H9 (cell line): ENCODE data around the gene MFSD11. TPM values are rescaled to one million over a fixed set of nuclear protein-coding genes. Genes with fewer than 3 reads are reported as not detected.

Experiments
- DNase-seq: peaks from one replicate; pipeline ENCODE4 v3.0.0-alpha.2; 2017
- H2AFZ ChIP-seq: one replicate; pipeline ENCODE4 v1.6.1; 2013; ENCODE audit warnings: mild to moderate bottlenecking, low read length, control low read depth, moderate library complexity
- H2AK5ac ChIP-seq: 2 replicates; pipeline ENCODE4 v1.6.1; 2013; ENCODE audit warnings: low read length, control low read depth, mixed read lengths; ENCODE audit not compliant: insufficient read length
- H2BK120ac ChIP-seq: one replicate; pipeline ENCODE4 v1.6.1; 2013; ENCODE audit warnings: low read depth, mild to moderate bottlenecking, low read length, control low read depth, inconsistent platforms; ENCODE audit not compliant: poor library complexity, severe bottlenecking
- H2BK12ac ChIP-seq: 2 replicates; pipeline ENCODE4 v1.6.1; 2013; ENCODE audit warnings: low read length, control low read depth, mixed read lengths, low read depth; ENCODE audit not compliant: insufficient read length
- H2BK15ac ChIP-seq: 2 replicates; pipeline ENCODE4 v1.6.1; 2013; ENCODE audit warnings: low read depth, low read length, control low read depth
- H2BK20ac ChIP-seq: one replicate; pipeline ENCODE4 v1.6.1; 2013; ENCODE audit warnings: low read depth, mild to moderate bottlenecking, low read length, control low read depth, inconsistent platforms; ENCODE audit not compliant: poor library complexity, severe bottlenecking
- H2BK5ac ChIP-seq: 2 replicates; pipeline ENCODE4 v1.6.1; 2013; ENCODE audit warnings: low read length, control low read depth, mixed read lengths; ENCODE audit not compliant: insufficient read length
- H3K14ac ChIP-seq: 2 replicates; pipeline ENCODE4 v1.6.1; 2013; ENCODE audit warnings: low read length, control low read depth; ENCODE audit not compliant: insufficient read depth
- H3K18ac ChIP-seq: 2 replicates; pipeline ENCODE4 v1.6.1; 2013; ENCODE audit warnings: low read depth, mild to moderate bottlenecking, mixed read lengths, low read length, control low read depth; ENCODE audit not compliant: insufficient read length
- H3K23ac ChIP-seq: 2 replicates; pipeline ENCODE4 v1.6.1; 2013; ENCODE audit warnings: low read length, control low read depth, mixed read lengths, low read depth; ENCODE audit not compliant: insufficient read length
- H3K23me2 ChIP-seq: 2 replicates; pipeline ENCODE4 v1.6.1; 2013; ENCODE audit warnings: low read depth, mild to moderate bottlenecking, mixed read lengths, low read length, control low read depth; ENCODE audit not compliant: insufficient read length, poor library complexity, severe bottlenecking
- H3K27ac ChIP-seq: 2 replicates; pipeline ENCODE4 v1.5.1; 2013; ENCODE audit warnings: low read length, control low read depth, mixed read lengths, low read depth; ENCODE audit not compliant: insufficient read length
- H3K27me3 ChIP-seq: 2 replicates; pipeline ENCODE4 v1.6.1; 2013; ENCODE audit warnings: low read length, control low read depth, inconsistent platforms; ENCODE audit not compliant: insufficient read depth
- H3K4ac ChIP-seq: 2 replicates; pipeline ENCODE4 v1.6.1; 2013; ENCODE audit warnings: low read depth, mild to moderate bottlenecking, control low read depth, inconsistent platforms, low read length, moderate library complexity
- H3K4me1 ChIP-seq: 2 replicates; pipeline ENCODE4 v1.6.1; 2013; ENCODE audit warnings: low read length, control low read depth, inconsistent platforms; ENCODE audit not compliant: insufficient read depth
- H3K4me2 ChIP-seq: 2 replicates; pipeline ENCODE4 v1.6.1; 2013; ENCODE audit warnings: low read length, control low read depth, mixed read lengths; ENCODE audit not compliant: insufficient read length, insufficient read depth
- H3K56ac ChIP-seq: 2 replicates; pipeline ENCODE4 v1.6.1; 2013; ENCODE audit warnings: low read depth, mild to moderate bottlenecking, mixed read lengths, low read length, control low read depth; ENCODE audit not compliant: insufficient read length
- H3K79me1 ChIP-seq: 2 replicates; pipeline ENCODE4 v1.6.1; 2013; ENCODE audit warnings: low read depth, mild to moderate bottlenecking, moderate library complexity, low read length, control low read depth, inconsistent platforms; ENCODE audit not compliant: insufficient read depth, poor library complexity, severe bottlenecking
- H3K79me2 ChIP-seq: 2 replicates; pipeline ENCODE4 v1.6.1; 2013; ENCODE audit warnings: low read length, control low read depth, inconsistent platforms; ENCODE audit not compliant: insufficient read depth
- H3K9ac ChIP-seq: 2 replicates; pipeline ENCODE4 v1.6.1; 2013; ENCODE audit warnings: low read length, control low read depth, mixed read lengths; ENCODE audit not compliant: insufficient read length; ENCODE audit errors: extremely low read depth
- H3K9me3 ChIP-seq: one replicate; pipeline ENCODE4 v1.6.1; 2013; ENCODE audit warnings: low read depth, low read length, inconsistent platforms; ENCODE audit not compliant: control insufficient read depth
- H3T11ph ChIP-seq: one replicate; pipeline ENCODE4 v1.6.1; 2013; ENCODE audit warnings: mild to moderate bottlenecking, low read length, control low read depth, inconsistent platforms
- H4K20me1 ChIP-seq: one replicate; pipeline ENCODE4 v1.6.1; 2013; ENCODE audit not compliant: control insufficient read depth, insufficient read length, insufficient read depth
- H4K5ac ChIP-seq: 2 replicates; pipeline ENCODE4 v1.6.1; 2013; ENCODE audit warnings: low read depth, mild to moderate bottlenecking, mixed read lengths, low read length, control low read depth; ENCODE audit not compliant: insufficient read length
- H4K8ac ChIP-seq: replicated peaks from 2 replicates; pipeline ENCODE4 v1.6.1; 2013; ENCODE audit warnings: low read length, control low read depth, mixed read lengths, low read depth; ENCODE audit not compliant: insufficient read length
- H4K91ac ChIP-seq: 2 replicates; pipeline ENCODE4 v1.6.1; 2013; ENCODE audit warnings: low read depth, mild to moderate bottlenecking, moderate library complexity, mixed read lengths, low read length, control low read depth; ENCODE audit not compliant: insufficient read length
- H3K27ac Mint-ChIP-seq, 3 experiments: 2 replicates in 2 of 3; 3 replicates in 1 of 3; pipeline ENCODE4 v1.8.0; 2020 to 2021; ENCODE audit warnings: mixed read lengths in 3 of 3, mild to moderate bottlenecking in 1 of 3, moderate library complexity in 1 of 3
- H3K27me3 Mint-ChIP-seq: 2 replicates; pipeline ENCODE4 v1.8.0; 2021; ENCODE audit warnings: low read depth, mild to moderate bottlenecking, moderate library complexity, mixed read lengths
- H3K36me3 Mint-ChIP-seq, 3 experiments: 2 replicates in 2 of 3; 3 replicates in 1 of 3; pipeline ENCODE4 v1.8.0; 2020 to 2021; ENCODE audit warnings: low read depth in 3 of 3, mixed read lengths in 3 of 3; ENCODE audit not compliant: insufficient read depth in 1 of 3
- H3K4me1 Mint-ChIP-seq, 2 experiments: 2 replicates each; pipeline ENCODE4 v1.8.0; 2020; ENCODE audit warnings: mixed read lengths in 2 of 2
- H3K4me3 Mint-ChIP-seq, 2 experiments: 2 replicates in 1 of 2; 3 replicates in 1 of 2; pipeline ENCODE4 v1.8.0; 2020 to 2021; ENCODE audit warnings: mild to moderate bottlenecking in 2 of 2, mixed read lengths in 2 of 2, moderate library complexity in 1 of 2
- H3K9me3 Mint-ChIP-seq, 2 experiments: 2 replicates in 1 of 2; 3 replicates in 1 of 2; pipeline ENCODE4 v1.8.0; 2020; ENCODE audit warnings: mild to moderate bottlenecking in 2 of 2, mixed read lengths in 2 of 2, moderate library complexity in 1 of 2
- WGBS: extraction: QIAGEN DNeasy Blood & Tissue Kit; methylation state at CpG from one replicate; pipeline ENCODE4 v1.1.7; 2013; ENCODE audit warnings: missing lambda C conversion rate, low lambda C conversion rate, mixed read lengths; ENCODE audit not compliant: insufficient read length; ENCODE audit errors: extremely low coverage; 5-methylcytosine and 5-hydroxymethylcytosine counted together
- total RNA-seq: library from RNA; stranded (reverse); gene quantifications from 2 replicates; pipeline ENCODE4 v1.2.1, GENCODE V29; 2021
- TF ChIP-seq, protein P1 (sequence below): fragments of 200-600 bp; sonication (generic); conservative IDR thresholded peaks from 3 replicates; pipeline ENCODE4 v1.8.0; 2021; ENCODE audit warnings: antibody characterized with exemption, mild to moderate bottlenecking

Gene MFSD11
- total RNA-seq, 1 experiment from 2014 or later: 19.9 TPM

DNA sequence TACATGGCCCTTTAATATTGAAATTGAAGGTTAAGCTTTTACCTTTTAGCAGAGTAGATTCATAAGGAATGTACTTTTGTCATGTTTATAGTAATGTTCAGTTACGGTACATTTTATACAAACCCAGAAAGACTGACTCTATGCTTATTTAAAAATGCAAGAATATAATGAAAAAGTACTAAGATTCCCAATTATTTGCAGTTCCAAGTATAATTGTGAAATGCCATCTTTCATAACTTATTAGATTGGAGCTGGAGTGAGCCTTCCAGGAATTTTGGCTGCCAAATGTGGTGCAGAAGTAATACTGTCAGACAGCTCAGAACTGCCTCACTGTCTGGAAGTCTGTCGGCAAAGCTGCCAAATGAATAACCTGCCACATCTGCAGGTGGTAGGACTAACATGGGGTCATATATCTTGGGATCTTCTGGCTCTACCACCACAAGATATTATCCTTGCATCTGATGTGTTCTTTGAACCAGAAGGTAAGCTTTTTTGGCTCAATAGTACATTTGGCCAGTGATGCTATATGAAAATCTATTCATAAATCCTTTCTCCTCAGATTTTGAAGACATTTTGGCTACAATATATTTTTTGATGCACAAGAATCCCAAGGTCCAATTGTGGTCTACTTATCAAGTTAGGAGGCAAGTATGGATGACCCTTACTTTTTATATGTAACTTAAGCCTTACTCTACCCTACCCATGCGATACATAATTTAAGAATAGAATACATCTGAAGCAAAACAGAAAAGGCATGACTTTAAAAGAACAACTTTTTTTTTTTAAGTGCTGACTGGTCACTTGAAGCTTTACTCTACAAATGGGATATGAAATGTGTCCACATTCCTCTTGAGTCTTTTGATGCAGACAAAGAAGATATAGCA lies 4.9 kb upstream of the MFSD11 start:
- H3K4ac ChIP-seq: no peak overlapping the region
- peaks cover 17 to 22% of the 10 kb centered on the region in 2 experiments for H3K4me1 Mint-ChIP-seq
- H2BK15ac ChIP-seq: no peak overlapping the region

More for the DNA sequence above, 4.9 kb upstream of the MFSD11 start:
- H3K9me3 Mint-ChIP-seq: peaks cover 3 to 7% of the 10 kb centered on the region in 2 experiments; a peak in 2 of 5 replicates
- no peak overlapping the region for H4K8ac ChIP-seq
- peaks cover 2% of the 10 kb centered on the region for H3K27me3 Mint-ChIP-seq
- no peak overlapping the region for H3K18ac ChIP-seq
- no peak overlapping the region for H3K23ac ChIP-seq
- H4K20me1 ChIP-seq: no peaks in the 10 kb centered on the region
- no peak overlapping the region for H4K5ac ChIP-seq
- DNase-seq: no peak
- TF ChIP-seq, protein P1, sequence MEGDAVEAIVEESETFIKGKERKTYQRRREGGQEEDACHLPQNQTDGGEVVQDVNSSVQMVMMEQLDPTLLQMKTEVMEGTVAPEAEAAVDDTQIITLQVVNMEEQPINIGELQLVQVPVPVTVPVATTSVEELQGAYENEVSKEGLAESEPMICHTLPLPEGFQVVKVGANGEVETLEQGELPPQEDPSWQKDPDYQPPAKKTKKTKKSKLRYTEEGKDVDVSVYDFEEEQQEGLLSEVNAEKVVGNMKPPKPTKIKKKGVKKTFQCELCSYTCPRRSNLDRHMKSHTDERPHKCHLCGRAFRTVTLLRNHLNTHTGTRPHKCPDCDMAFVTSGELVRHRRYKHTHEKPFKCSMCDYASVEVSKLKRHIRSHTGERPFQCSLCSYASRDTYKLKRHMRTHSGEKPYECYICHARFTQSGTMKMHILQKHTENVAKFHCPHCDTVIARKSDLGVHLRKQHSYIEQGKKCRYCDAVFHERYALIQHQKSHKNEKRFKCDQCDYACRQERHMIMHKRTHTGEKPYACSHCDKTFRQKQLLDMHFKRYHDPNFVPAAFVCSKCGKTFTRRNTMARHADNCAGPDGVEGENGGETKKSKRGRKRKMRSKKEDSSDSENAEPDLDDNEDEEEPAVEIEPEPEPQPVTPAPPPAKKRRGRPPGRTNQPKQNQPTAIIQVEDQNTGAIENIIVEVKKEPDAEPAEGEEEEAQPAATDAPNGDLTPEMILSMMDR: no peak
- no peak overlapping the region for H3K14ac ChIP-seq
- no peak overlapping the region for H3K27ac ChIP-seq
- H3K4me2 ChIP-seq: peak overlapping the region; percentile 71
- H3K56ac ChIP-seq: no peak overlapping the region
- H2BK120ac ChIP-seq: no peak overlapping the region
- H2BK20ac ChIP-seq: no peak overlapping the region
- H3K4me3 Mint-ChIP-seq: peak overlapping the region; percentile 99 to 100
- H3T11ph ChIP-seq: no peak overlapping the region
- H3K27ac Mint-ChIP-seq: peak overlapping the region in 1 of 3 experiments; percentile 90; a peak in 2 of 7 replicates
- no peak overlapping the region for H2BK12ac ChIP-seq
- H2AK5ac ChIP-seq: no peak overlapping the region
- H2BK5ac ChIP-seq: no peak overlapping the region
- peaks cover under 1% of the 10 kb centered on the region for H3K79me1 ChIP-seq
- H3K36me3 Mint-ChIP-seq: peaks cover 39 to 66% (median 45%) of the 10 kb centered on the region in 3 experiments
- no peaks in the 10 kb centered on the region for H3K23me2 ChIP-seq
- H3K27me3 ChIP-seq: no peaks in the 10 kb centered on the region
- no peak overlapping the region for H2AFZ ChIP-seq
- H3K9ac ChIP-seq: no peak overlapping the region
- no peaks in the 10 kb centered on the region for H3K9me3 ChIP-seq
- WGBS: no CpG with 5 or more reads among the region's 3 CpGs
- no peaks in the 10 kb centered on the region for H3K4me1 ChIP-seq
- H4K91ac ChIP-seq: no peak overlapping the region
- H3K79me2 ChIP-seq: peaks cover 19% of the 10 kb centered on the region; the same call in 1 of the 2 replicates
